HepG2 (cell line): ENCODE measurements around the gene NMRAL1. TPM values are rescaled to one million over a fixed set of nuclear protein-coding genes. Genes with fewer than 3 reads are reported as not detected.

Experiments used
- ADNP ChIP-seq: sonication (generic); formaldehyde crosslinking; IDR thresholded peaks from 2 replicates; pipeline ENCODE4 v1.4.0; 2020; ENCODE audit warnings: missing genetic modification reagents
- NFIC ChIP-seq: IDR thresholded peaks from 2 replicates; pipeline ENCODE4 v1.6.1; 2012; ENCODE audit warnings: mild to moderate bottlenecking, low read length, inconsistent platforms
- RCOR2 ChIP-seq: IDR thresholded peaks from 2 replicates; pipeline ENCODE4 v1.6.1; 2016; ENCODE audit warnings: missing biosample characterization, missing genetic modification reagents
- REXO4 ChIP-seq: sonication (generic); formaldehyde crosslinking; IDR thresholded peaks from 2 replicates; pipeline ENCODE4 v1.8.0; 2022; ENCODE audit warnings: missing genetic modification reagents, mild to moderate bottlenecking, borderline replicate concordance
- SIN3B ChIP-seq: fragments of 150-350 bp; IDR thresholded peaks from 2 replicates; pipeline ENCODE4 v1.6.1; 2014; ENCODE audit warnings: low read length
- SMYD3 ChIP-seq: sonication (generic); formaldehyde crosslinking; IDR thresholded peaks from 2 replicates; pipeline ENCODE4 v1.8.1; 2023; ENCODE audit warnings: mild to moderate bottlenecking, missing genetic modification reagents
- TOPORS ChIP-seq: sonication (generic); formaldehyde crosslinking; IDR thresholded peaks from 2 replicates; pipeline ENCODE4 v1.8.0; 2023; ENCODE audit warnings: mild to moderate bottlenecking, missing genetic modification reagents
- ZBTB3 ChIP-seq: sonication (generic); formaldehyde crosslinking; IDR thresholded peaks from 2 replicates; pipeline ENCODE4 v1.4.0; 2020; ENCODE audit warnings: low read depth, mild to moderate bottlenecking, moderate library complexity, missing genetic modification reagents, borderline replicate concordance
- ZNF20 ChIP-seq: sonication (generic); formaldehyde crosslinking; IDR thresholded peaks from 2 replicates; pipeline ENCODE4 v1.4.0; 2020; ENCODE audit warnings: mild to moderate bottlenecking, moderate library complexity, missing genetic modification reagents
- ZNF205 ChIP-seq: IDR thresholded peaks from 2 replicates; pipeline ENCODE4 v1.6.1; 2018; ENCODE audit warnings: missing biosample characterization, missing genetic modification reagents
- ZNF354B ChIP-seq: sonication (generic); formaldehyde crosslinking; IDR thresholded peaks from 2 replicates; pipeline ENCODE4 v1.8.0; 2022; ENCODE audit warnings: mild to moderate bottlenecking, missing genetic modification reagents
- ZNF556 ChIP-seq: sonication (generic); formaldehyde crosslinking; IDR thresholded peaks from 2 replicates; pipeline ENCODE4 v1.4.0; 2020; ENCODE audit warnings: mild to moderate bottlenecking, missing genetic modification reagents, borderline replicate concordance
- ZNF788 ChIP-seq: sonication (generic); formaldehyde crosslinking; IDR thresholded peaks from 2 replicates; pipeline ENCODE4 v1.5.0; 2020; ENCODE audit warnings: mild to moderate bottlenecking, missing genetic modification reagents, borderline replicate concordance
- polyA plus RNA-seq, 8 experiments: library from polyadenylated mRNA; depleted of rRNA in 3 of 8; stranded (reverse) in 7 of 8; unstranded in 1 of 8; fragments of >200 nt; fragmentation: Illumina TruSeq in 4 of 8; extraction: Trizol in 4 of 8; gene quantifications; 2 replicates each; pipeline versions ENCODE4 v1.2.1 to v1.2.3, GENCODE V29; 2011 to 2016; ENCODE audit warnings: low read depth in 4 of 8, missing spikeins in 1 of 8, mixed read lengths in 1 of 8; ENCODE audit not compliant: insufficient read depth in 1 of 8
- total RNA-seq, 5 experiments: library from RNA; depleted of rRNA; stranded (reverse); fragments of >200 nt; fragmentation: Illumina TruSeq; extraction: Trizol; gene quantifications; 2 replicates each; pipeline ENCODE4 v1.2.3, GENCODE V29; 2016; ENCODE audit warnings: low read depth in 1 of 5
- TF ChIP-seq, protein P1 (sequence below): sonication (generic); formaldehyde crosslinking; IDR thresholded peaks from 2 replicates; pipeline ENCODE4 v1.5.1; 2020; ENCODE audit warnings: missing genetic modification reagents, mild to moderate bottlenecking, borderline replicate concordance
- TF ChIP-seq, protein P2 (sequence below): IDR thresholded peaks from 2 replicates; pipeline ENCODE4 v1.6.1; 2018; ENCODE audit warnings: missing genetic modification reagents
- TF ChIP-seq, protein P3 (sequence below): sonication (generic); formaldehyde crosslinking; IDR thresholded peaks from 2 replicates; pipeline ENCODE4 v1.8.0; 2022; ENCODE audit warnings: mild to moderate bottlenecking, missing genetic modification reagents
- TF ChIP-seq, protein P4 (sequence below), 2 experiments: sonication (generic) in 1 of 2; formaldehyde crosslinking in 1 of 2; IDR thresholded peaks; 2 replicates each; pipeline versions ENCODE4 v1.4.0 to v1.6.1; 2016 to 2020; ENCODE audit warnings: borderline replicate concordance in 1 of 2, low read depth in 1 of 2, mild to moderate bottlenecking in 1 of 2, missing genetic modification reagents in 1 of 2
- TF ChIP-seq, protein P5 (sequence below): sonication (generic); formaldehyde crosslinking; IDR thresholded peaks from 2 replicates; pipeline ENCODE4 v1.5.0; 2020; ENCODE audit warnings: missing genetic modification reagents

NMRAL1 gene
- total and polyA plus RNA-seq, 2 of the 13 experiments (the other 11 are each of a cell fraction or from before 2014, with no cell fraction given) = 30.8 to 33.1 TPM

DNA sequence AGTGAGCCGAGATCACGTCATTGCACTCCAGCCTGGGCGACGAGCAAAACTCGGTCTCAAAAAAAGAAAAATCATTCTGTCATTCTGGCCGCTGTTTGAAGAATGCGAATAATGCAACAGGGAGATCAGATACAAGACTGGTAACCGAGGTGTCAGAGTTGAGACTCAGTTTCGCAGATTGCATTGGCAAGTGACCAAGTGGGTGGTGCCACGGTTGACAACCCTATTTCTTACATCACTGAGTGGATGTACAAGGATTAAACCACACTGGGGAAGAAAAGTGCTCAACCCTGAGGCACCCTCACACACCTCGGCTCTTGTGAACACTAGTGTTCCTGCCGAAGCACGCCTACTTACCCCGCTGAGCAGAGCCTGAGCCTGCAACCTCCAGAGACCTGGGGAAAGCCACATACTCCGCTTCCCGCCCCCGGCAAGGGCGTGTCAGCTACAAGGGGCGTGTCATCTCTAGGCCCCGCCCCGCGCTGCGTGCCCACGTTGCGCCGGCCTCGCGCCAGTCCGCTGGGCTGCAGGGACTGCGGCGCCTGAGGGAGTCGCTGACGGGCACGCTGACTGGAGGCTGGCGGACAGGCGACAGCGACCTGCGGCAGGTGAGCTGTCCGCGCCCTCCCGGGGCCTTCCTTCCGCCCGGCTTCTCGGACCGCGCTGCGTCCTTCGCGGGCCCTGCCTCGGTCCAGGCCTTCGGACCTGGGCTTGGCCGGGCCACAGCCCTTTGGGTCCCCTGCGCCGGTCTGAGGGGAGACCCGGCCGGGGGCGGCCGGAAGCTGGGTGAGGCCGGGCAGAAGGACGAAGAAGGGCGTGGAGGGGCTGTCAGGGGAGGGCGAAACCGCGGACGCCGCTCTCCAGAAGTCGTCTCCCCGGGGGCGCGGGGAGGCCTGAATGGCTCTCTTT lies 1.7 kb upstream of the NMRAL1 start, which contains the start of gene HMOX2 (continued):
- TF ChIP-seq, protein P1, sequence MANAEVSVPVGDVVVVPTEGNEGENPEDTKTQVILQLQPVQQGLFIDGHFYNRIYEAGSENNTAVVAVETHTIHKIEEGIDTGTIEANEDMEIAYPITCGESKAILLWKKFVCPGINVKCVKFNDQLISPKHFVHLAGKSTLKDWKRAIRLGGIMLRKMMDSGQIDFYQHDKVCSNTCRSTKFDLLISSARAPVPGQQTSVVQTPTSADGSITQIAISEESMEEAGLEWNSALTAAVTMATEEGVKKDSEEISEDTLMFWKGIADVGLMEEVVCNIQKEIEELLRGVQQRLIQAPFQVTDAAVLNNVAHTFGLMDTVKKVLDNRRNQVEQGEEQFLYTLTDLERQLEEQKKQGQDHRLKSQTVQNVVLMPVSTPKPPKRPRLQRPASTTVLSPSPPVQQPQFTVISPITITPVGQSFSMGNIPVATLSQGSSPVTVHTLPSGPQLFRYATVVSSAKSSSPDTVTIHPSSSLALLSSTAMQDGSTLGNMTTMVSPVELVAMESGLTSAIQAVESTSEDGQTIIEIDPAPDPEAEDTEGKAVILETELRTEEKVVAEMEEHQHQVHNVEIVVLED (CRISPR knock-in tag) = peak; percentile 99
- TF ChIP-seq ZNF354B (no peak; the same call in 1 of the 2 replicates), REXO4 (no peak), TOPORS (peak; percentile 93), ZNF20 (CRISPR knock-in tag) (no peak), RCOR2 (CRISPR knock-in tag) (no peak; the same call in 1 of the 2 replicates), ZNF788 (CRISPR knock-in tag) (peak; percentile 86), ADNP (CRISPR knock-in tag) (no peak), ZBTB3 (no peak), NFIC (no peak), SMYD3 (CRISPR knock-in tag) (no peak), ZNF205 (CRISPR knock-in tag) (no peak; the same call in 1 of the 2 replicates), ZNF556 (CRISPR knock-in tag) (peak; percentile 67; the same call in 1 of the 2 replicates), SIN3B (no peak)
- TF ChIP-seq, protein P2, sequence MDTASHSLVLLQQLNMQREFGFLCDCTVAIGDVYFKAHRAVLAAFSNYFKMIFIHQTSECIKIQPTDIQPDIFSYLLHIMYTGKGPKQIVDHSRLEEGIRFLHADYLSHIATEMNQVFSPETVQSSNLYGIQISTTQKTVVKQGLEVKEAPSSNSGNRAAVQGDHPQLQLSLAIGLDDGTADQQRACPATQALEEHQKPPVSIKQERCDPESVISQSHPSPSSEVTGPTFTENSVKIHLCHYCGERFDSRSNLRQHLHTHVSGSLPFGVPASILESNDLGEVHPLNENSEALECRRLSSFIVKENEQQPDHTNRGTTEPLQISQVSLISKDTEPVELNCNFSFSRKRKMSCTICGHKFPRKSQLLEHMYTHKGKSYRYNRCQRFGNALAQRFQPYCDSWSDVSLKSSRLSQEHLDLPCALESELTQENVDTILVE = 0 out of 2 replicates have a peak, but pooled peaks have one; percentile 39
- TF ChIP-seq, protein P3, sequence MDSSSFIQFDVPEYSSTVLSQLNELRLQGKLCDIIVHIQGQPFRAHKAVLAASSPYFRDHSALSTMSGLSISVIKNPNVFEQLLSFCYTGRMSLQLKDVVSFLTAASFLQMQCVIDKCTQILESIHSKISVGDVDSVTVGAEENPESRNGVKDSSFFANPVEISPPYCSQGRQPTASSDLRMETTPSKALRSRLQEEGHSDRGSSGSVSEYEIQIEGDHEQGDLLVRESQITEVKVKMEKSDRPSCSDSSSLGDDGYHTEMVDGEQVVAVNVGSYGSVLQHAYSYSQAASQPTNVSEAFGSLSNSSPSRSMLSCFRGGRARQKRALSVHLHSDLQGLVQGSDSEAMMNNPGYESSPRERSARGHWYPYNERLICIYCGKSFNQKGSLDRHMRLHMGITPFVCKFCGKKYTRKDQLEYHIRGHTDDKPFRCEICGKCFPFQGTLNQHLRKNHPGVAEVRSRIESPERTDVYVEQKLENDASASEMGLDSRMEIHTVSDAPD (CRISPR knock-in tag) = 0 out of 2 replicates have a peak, but pooled peaks have one; percentile 18
- TF ChIP-seq, protein P4, sequence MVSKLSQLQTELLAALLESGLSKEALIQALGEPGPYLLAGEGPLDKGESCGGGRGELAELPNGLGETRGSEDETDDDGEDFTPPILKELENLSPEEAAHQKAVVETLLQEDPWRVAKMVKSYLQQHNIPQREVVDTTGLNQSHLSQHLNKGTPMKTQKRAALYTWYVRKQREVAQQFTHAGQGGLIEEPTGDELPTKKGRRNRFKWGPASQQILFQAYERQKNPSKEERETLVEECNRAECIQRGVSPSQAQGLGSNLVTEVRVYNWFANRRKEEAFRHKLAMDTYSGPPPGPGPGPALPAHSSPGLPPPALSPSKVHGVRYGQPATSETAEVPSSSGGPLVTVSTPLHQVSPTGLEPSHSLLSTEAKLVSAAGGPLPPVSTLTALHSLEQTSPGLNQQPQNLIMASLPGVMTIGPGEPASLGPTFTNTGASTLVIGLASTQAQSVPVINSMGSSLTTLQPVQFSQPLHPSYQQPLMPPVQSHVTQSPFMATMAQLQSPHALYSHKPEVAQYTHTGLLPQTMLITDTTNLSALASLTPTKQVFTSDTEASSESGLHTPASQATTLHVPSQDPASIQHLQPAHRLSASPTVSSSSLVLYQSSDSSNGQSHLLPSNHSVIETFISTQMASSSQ (IDR thresholded peaks at IDR 0.05; ENCODE audit: low read depth) = no peak; the same call in 1 of the 2 replicates
- TF ChIP-seq, protein P4 (CRISPR knock-in tag; IDR thresholded peaks at IDR 0.05; ENCODE audit: borderline replicate concordance) = peak; percentile 74
- TF ChIP-seq, protein P5, sequence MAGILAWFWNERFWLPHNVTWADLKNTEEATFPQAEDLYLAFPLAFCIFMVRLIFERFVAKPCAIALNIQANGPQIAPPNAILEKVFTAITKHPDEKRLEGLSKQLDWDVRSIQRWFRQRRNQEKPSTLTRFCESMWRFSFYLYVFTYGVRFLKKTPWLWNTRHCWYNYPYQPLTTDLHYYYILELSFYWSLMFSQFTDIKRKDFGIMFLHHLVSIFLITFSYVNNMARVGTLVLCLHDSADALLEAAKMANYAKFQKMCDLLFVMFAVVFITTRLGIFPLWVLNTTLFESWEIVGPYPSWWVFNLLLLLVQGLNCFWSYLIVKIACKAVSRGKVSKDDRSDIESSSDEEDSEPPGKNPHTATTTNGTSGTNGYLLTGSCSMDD = no peak
